ENCODE data around the gene NXPE3.

Gene NXPE3

GRCh38 chr3:101848754-101849713, 70.0 kb downstream of the NXPE3 start, which contains the start of gene NFKBIZ:
Gene NFKBIZ, plus strand, starts transcription at chr3:101849514. Its CDS starts 115 bp downstream, at chr3:101849629.
- H3K36me3 ChIP-seq (ENCODE audit: low read length): peaks cover 42% of the 10 kb centered on the region
- TF ChIP-seq EZH2phosphoT487 (conservative IDR thresholded peaks at IDR 0.05; ENCODE audit: low read length): no peak
- no peak for TF ChIP-seq CTCF (IDR thresholded peaks at IDR 0.05; ENCODE audit: insufficient read depth, low read length, poor library complexity, severe bottlenecking)
- peak within 1 kb of the TSS; percentile 68 for H3K27ac ChIP-seq (ENCODE audit: low read depth, low read length)
- H3K9me2 ChIP-seq (replicated peaks; ENCODE audit: insufficient read depth, low read length): no peaks in the 10 kb centered on the region
- H4K20me1 ChIP-seq (ENCODE audit: low read depth, low read length): peaks cover 10% of the 10 kb centered on the region
- peak within 1 kb of the TSS; percentile 87 for H3K4me3 ChIP-seq (ENCODE audit: insufficient read depth, low read length, poor library complexity, severe bottlenecking)
- H3K27me3 ChIP-seq (ENCODE audit: low read length): no peaks in the 10 kb centered on the region
- H3K4me2 ChIP-seq (ENCODE audit: low read depth, low read length, poor library complexity, severe bottlenecking): peak within 1 kb of the TSS; percentile 94
- peak within 1 kb of the TSS; percentile 87 for H3K9ac ChIP-seq (ENCODE audit: low read length)
- H3K79me2 ChIP-seq (ENCODE audit: insufficient read depth, low read length): peaks cover 83% of the 10 kb centered on the region
- no peaks in the 10 kb centered on the region for H3K9me3 ChIP-seq (ENCODE audit: insufficient read depth, low read length)
- H3F3A ChIP-seq (ENCODE audit: insufficient read depth): peaks cover 45% of the 10 kb centered on the region
- peak within 1 kb of the TSS; percentile 33 for H2AFZ ChIP-seq (ENCODE audit: low read depth, low read length, severe bottlenecking)

GRCh38 chr3:101849714-101850245, 70.8 kb downstream of the NXPE3 start:
- Histone ChIP-seq H3K79me2 (ENCODE audit: insufficient read depth, low read length) (peaks cover 81% of the 10 kb centered on the region), H3K9me3 (ENCODE audit: insufficient read depth, low read length) (no peaks in the 10 kb centered on the region), H3K27ac (ENCODE audit: low read depth, low read length) (peak overlapping the region; percentile 68), H3F3A (ENCODE audit: insufficient read depth) (peaks cover 39% of the 10 kb centered on the region), H4K20me1 (ENCODE audit: low read depth, low read length) (peaks cover 10% of the 10 kb centered on the region), H2AFZ (ENCODE audit: low read depth, low read length, severe bottlenecking) (no peak overlapping the region), H3K36me3 (ENCODE audit: low read length) (peaks cover 44% of the 10 kb centered on the region), H3K27me3 (ENCODE audit: low read length) (no peaks in the 10 kb centered on the region), H3K4me3 (ENCODE audit: insufficient read depth, low read length, poor library complexity, severe bottlenecking) (peak overlapping the region; percentile 87), H3K9ac (ENCODE audit: low read length) (peak overlapping the region; percentile 87), H3K4me2 (ENCODE audit: low read depth, low read length, poor library complexity, severe bottlenecking) (peak overlapping the region; percentile 94), H3K9me2 (replicated peaks; ENCODE audit: insufficient read depth, low read length) (no peaks in the 10 kb centered on the region)
- TF ChIP-seq EZH2phosphoT487 (conservative IDR thresholded peaks at IDR 0.05; ENCODE audit: low read length): no peak
- TF ChIP-seq CTCF (IDR thresholded peaks at IDR 0.05; ENCODE audit: insufficient read depth, low read length, poor library complexity, severe bottlenecking): no peak

GRCh38 chr3:101850246-101851051, 71.4 kb downstream of the NXPE3 start:
- Histone ChIP-seq H3K9me2 (replicated peaks; ENCODE audit: insufficient read depth, low read length) (no peaks in the 10 kb centered on the region), H3F3A (ENCODE audit: insufficient read depth) (peaks cover 38% of the 10 kb centered on the region), H3K9ac (ENCODE audit: low read length) (peak overlapping the region; percentile 87), H3K4me3 (ENCODE audit: insufficient read depth, low read length, poor library complexity, severe bottlenecking) (peak overlapping the region; percentile 87), H3K27me3 (ENCODE audit: low read length) (no peaks in the 10 kb centered on the region), H3K36me3 (ENCODE audit: low read length) (peaks cover 51% of the 10 kb centered on the region), H3K9me3 (ENCODE audit: insufficient read depth, low read length) (no peaks in the 10 kb centered on the region), H4K20me1 (ENCODE audit: low read depth, low read length) (peaks cover 10% of the 10 kb centered on the region), H3K4me2 (ENCODE audit: low read depth, low read length, poor library complexity, severe bottlenecking) (peak overlapping the region; percentile 94), H2AFZ (ENCODE audit: low read depth, low read length, severe bottlenecking) (no peak overlapping the region), H3K27ac (ENCODE audit: low read depth, low read length) (peak overlapping the region; percentile 68), H3K79me2 (ENCODE audit: insufficient read depth, low read length) (peaks cover 78% of the 10 kb centered on the region)
- no peak for TF ChIP-seq CTCF (IDR thresholded peaks at IDR 0.05; ENCODE audit: insufficient read depth, low read length, poor library complexity, severe bottlenecking)
- no peak for TF ChIP-seq EZH2phosphoT487 (conservative IDR thresholded peaks at IDR 0.05; ENCODE audit: low read length)
